ENCODE results near the gene TBX15. TPM values are rescaled to one million over a fixed set of nuclear protein-coding genes. Genes with fewer than 3 reads are reported as not detected.

TBX15 gene
- total RNA-seq, 1 experiment from 2014 or later: 1.9 TPM

GRCh38 chr1:118923319-118923718 is 64.8 kb downstream of the TBX15 start:
- Histone ChIP-seq H3K27me3 (ENCODE audit: control insufficient read depth, insufficient read depth, low read length) (no peaks in the 10 kb centered on the region), H3K36me3 (ENCODE audit: control insufficient read depth, insufficient read depth, low read length) (no peaks in the 10 kb centered on the region), H3K4me1 (ENCODE audit: control insufficient read depth, insufficient read depth, low read length) (no peaks in the 10 kb centered on the region), H3K9me3 (ENCODE audit: control insufficient read depth, insufficient read depth, low read depth, low read length) (no peaks in the 10 kb centered on the region), H3K4me3 (ENCODE audit: low read depth in 2 of 2, low read length in 2 of 2) (no peak overlapping the region), H3K27ac (ENCODE audit: low read length) (no peak overlapping the region)
- DNase-seq (ENCODE audit: low read depth, low spot score): no peak
- TF ChIP-seq CTCF (IDR thresholded peaks at IDR 0.05) (no peak), TCF7L2 (IDR thresholded peaks at IDR 0.05; ENCODE audit: low read depth, low read length) (no peak), SIN3A (IDR thresholded peaks at IDR 0.05; ENCODE audit: borderline replicate concordance, insufficient read depth, low read depth, low read length) (no peak), REST (IDR thresholded peaks at IDR 0.05; ENCODE audit: insufficient read depth in 1 of 2, low read depth in 2 of 2, low read length in 1 of 2) (no peak), POLR2AphosphoS5 (IDR thresholded peaks at IDR 0.05; ENCODE audit: low read depth, low read length) (no peak)
- POLR2A ChIA-PET: no interaction called here
- CTCF ChIA-PET: no interaction called here
- in situ Hi-C loops (cut with HindIII; ENCODE audit: low pct_unique_long_range_greater_than_20kb, low sequenced_read_pairs): no loop called here
- BruUV-seq (replicated peaks): no TSS peak
- intact Hi-C loops (cut with micrococcal nuclease; ENCODE audit: unreplicated experiment): no loop called here
- ATAC-seq: no peak

GRCh38 chr1:118921994-118922393 is 66.1 kb downstream of the TBX15 start:
- Histone ChIP-seq H3K27ac (ENCODE audit: low read length) (no peak overlapping the region), H3K27me3 (ENCODE audit: control insufficient read depth, insufficient read depth, low read length) (no peaks in the 10 kb centered on the region), H3K9me3 (ENCODE audit: control insufficient read depth, insufficient read depth, low read depth, low read length) (no peaks in the 10 kb centered on the region), H3K36me3 (ENCODE audit: control insufficient read depth, insufficient read depth, low read length) (no peaks in the 10 kb centered on the region), H3K4me3 (ENCODE audit: low read depth in 2 of 2, low read length in 2 of 2) (no peak overlapping the region), H3K4me1 (ENCODE audit: control insufficient read depth, insufficient read depth, low read length) (no peaks in the 10 kb centered on the region)
- no TSS peak for BruUV-seq (replicated peaks)
- DNase-seq (ENCODE audit: low read depth, low spot score) (no peak), ATAC-seq (no peak)
- TF ChIP-seq REST (IDR thresholded peaks at IDR 0.05; ENCODE audit: insufficient read depth in 1 of 2, low read depth in 2 of 2, low read length in 1 of 2) (no peak), POLR2AphosphoS5 (IDR thresholded peaks at IDR 0.05; ENCODE audit: low read depth, low read length) (no peak), CTCF (IDR thresholded peaks at IDR 0.05) (no peak), TCF7L2 (IDR thresholded peaks at IDR 0.05; ENCODE audit: low read depth, low read length) (no peak), SIN3A (IDR thresholded peaks at IDR 0.05; ENCODE audit: borderline replicate concordance, insufficient read depth, low read depth, low read length) (no peak)
- intact Hi-C loops (cut with micrococcal nuclease; ENCODE audit: unreplicated experiment) (no loop called here), in situ Hi-C loops (cut with HindIII; ENCODE audit: low pct_unique_long_range_greater_than_20kb, low sequenced_read_pairs) (no loop called here)
- CTCF ChIA-PET: no interaction called here
- POLR2A ChIA-PET: no interaction called here
